ENCODE measurements around the gene WDFY4. TPM values are rescaled to one million over a fixed set of nuclear protein-coding genes. Genes with fewer than 3 reads are reported as not detected.
A peak's percentile ranks its signal among the peaks of the same experiment; 100 is the strongest.

WDFY4 gene
- total RNA-seq, 3 donors from 2014 or later: 0.53 to 3.9 (median 0.89) TPM

DNA sequence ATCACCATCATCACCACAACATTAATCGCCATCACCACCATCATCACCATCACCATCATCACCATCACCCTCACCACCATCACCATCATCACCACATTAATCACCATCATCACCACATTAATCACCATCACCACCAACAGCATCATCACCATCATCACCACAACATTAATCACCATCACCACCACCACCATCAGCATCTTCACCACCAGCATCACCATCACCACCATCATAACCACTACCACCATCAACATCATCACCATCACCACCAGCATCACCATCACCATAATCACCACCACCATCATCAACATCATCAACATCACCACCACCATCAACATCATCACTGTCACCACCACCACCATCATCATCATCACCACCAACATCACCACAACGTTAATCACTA is 124.6 kb downstream of the WDFY4 start:
- no peaks in the 10 kb centered on the region for H3K27me3 Mint-ChIP-seq (ENCODE audit: low read depth)
- no peak for ATAC-seq
- no peak overlapping the region for H3K4me3 Mint-ChIP-seq
- no peak for DNase-seq
- no peaks in the 10 kb centered on the region for H3K9me3 Mint-ChIP-seq
- H3K4me1 Mint-ChIP-seq (ENCODE audit: low read depth): peaks cover 14% of the 10 kb centered on the region
- no peaks in the 10 kb centered on the region for H3K36me3 Mint-ChIP-seq (ENCODE audit: insufficient read depth)

DNA sequence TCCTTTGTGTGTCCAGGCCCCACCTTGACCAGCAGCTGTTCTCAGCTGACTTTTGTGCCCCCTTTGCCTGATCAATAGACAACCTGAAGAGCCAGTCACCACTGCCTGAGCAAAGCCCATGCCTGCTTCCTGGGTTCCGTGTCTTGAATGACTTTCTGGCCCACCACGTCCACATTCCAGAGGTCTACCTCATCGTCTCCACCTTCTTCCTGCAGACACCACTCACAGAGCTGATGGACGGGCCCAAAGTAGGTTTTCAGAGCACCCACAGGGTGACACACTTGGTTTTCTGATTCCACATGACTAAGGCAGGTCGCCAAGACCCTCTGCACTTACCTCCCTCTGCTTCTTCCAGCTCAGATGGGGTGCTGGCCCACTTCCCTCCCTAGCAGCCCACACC is 126.8 kb downstream of the WDFY4 start:
- no peaks in the 10 kb centered on the region for H3K27me3 Mint-ChIP-seq (ENCODE audit: low read depth)
- no peak overlapping the region for H3K4me3 Mint-ChIP-seq
- no peaks in the 10 kb centered on the region for H3K36me3 Mint-ChIP-seq (ENCODE audit: insufficient read depth)
- DNase-seq (no peak), ATAC-seq (no peak)
- no peaks in the 10 kb centered on the region for H3K9me3 Mint-ChIP-seq
- no peaks in the 10 kb centered on the region for H3K4me1 Mint-ChIP-seq (ENCODE audit: low read depth)

DNA sequence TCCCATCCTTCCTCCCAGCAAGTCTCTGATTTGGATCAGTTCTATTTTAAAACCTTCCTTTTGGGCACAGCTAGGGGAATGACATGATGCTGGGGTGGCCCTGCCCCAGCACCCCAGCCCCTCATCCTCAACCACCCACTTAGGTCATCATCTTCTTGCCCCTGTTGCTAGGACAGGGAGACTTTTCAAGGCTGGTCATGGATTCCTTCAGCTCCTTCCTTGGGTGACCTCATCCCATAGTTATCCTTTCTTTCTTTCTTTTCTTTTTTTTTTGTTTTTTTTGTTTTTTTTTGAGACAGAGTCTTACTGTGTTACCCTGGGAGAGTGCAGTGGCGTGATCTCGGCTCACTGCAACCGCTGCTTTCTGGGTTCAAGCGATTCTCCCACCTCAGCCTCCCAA is 127.2 kb downstream of the WDFY4 start:
- no peak for ATAC-seq

DNA sequence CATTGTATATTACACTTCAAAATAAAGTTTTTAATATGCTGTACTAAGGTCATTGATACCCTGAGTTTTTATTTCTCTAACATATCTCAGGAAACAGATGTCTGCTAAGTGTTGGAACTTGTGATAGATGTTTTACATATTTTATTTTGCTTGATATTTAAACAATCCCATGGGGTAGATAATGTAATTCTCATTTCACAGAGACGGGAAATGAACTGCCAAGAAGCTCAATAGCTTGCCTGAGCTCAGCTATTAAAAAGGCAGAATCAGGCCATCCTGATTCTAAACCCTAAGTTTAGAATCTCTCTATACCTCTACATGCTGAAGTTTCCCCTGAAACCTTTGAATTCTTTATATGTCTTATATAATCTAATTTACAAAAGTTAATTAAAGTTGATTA is 128.6 kb downstream of the WDFY4 start:
- no peaks in the 10 kb centered on the region for H3K9me3 Mint-ChIP-seq
- no peaks in the 10 kb centered on the region for H3K36me3 Mint-ChIP-seq (ENCODE audit: insufficient read depth)
- H3K4me3 Mint-ChIP-seq: no peak overlapping the region
- DNase-seq (no peak), ATAC-seq (no peak)
- H3K27me3 Mint-ChIP-seq (ENCODE audit: low read depth): no peaks in the 10 kb centered on the region
- H3K4me1 Mint-ChIP-seq (ENCODE audit: low read depth): no peaks in the 10 kb centered on the region

More for the DNA sequence above, 127.2 kb downstream of the WDFY4 start:
- no peak for DNase-seq
- Mint-ChIP-seq H3K9me3 (no peaks in the 10 kb centered on the region), H3K4me3 (no peak overlapping the region), H3K27me3 (ENCODE audit: low read depth) (no peaks in the 10 kb centered on the region), H3K36me3 (ENCODE audit: insufficient read depth) (no peaks in the 10 kb centered on the region), H3K4me1 (ENCODE audit: low read depth) (no peaks in the 10 kb centered on the region)

DNA sequence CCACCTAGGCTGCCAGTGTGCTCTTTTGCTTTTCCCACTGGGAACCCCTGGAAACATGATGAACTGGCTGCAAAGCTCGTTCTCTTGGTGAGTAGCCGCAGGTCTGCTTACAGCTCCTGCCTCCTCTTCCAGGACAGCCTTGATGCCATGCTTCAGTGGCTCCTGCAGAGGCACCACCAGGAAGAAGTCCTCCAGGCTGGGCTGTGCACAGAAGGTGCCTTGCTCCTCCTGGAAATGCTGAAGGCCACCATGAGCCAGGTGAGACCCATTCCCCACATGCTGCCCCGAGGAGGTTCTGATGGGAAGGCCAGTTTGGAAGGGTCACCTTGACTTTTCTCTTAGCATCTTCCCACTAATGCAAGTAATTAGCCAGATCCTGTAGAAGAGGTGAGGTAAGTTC is 129.2 kb downstream of the WDFY4 start:
- Mint-ChIP-seq H3K36me3 (ENCODE audit: insufficient read depth) (no peaks in the 10 kb centered on the region), H3K27me3 (ENCODE audit: low read depth) (no peaks in the 10 kb centered on the region), H3K9me3 (no peaks in the 10 kb centered on the region), H3K4me3 (no peak overlapping the region), H3K4me1 (ENCODE audit: low read depth) (no peaks in the 10 kb centered on the region)
- no peak for DNase-seq
- no peak for ATAC-seq

DNA sequence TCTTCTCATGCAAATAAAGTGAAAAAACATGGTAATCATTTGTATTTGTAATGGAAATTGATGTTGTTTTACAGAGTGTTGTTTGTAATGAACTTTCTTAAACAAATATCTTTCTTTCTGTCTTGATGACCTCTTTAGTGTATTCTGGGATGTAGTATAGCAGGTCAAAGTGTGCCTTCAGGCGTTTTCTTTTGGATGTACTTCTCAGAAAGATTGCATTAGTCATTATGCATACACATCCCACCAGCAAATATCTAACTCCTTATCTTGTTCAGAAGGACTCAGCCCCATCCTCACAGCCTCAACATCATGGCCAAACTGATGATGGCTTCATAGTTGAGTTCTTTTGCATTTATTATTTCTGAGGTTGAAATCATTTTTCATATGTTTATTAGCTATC is 130.3 kb downstream of the WDFY4 start:
- no peaks in the 10 kb centered on the region for H3K4me1 Mint-ChIP-seq (ENCODE audit: low read depth)
- DNase-seq (no peak), ATAC-seq (no peak)
- no peaks in the 10 kb centered on the region for H3K27me3 Mint-ChIP-seq (ENCODE audit: low read depth)
- no peaks in the 10 kb centered on the region for H3K36me3 Mint-ChIP-seq (ENCODE audit: insufficient read depth)
- H3K4me3 Mint-ChIP-seq: no peak overlapping the region
- no peaks in the 10 kb centered on the region for H3K9me3 Mint-ChIP-seq

DNA sequence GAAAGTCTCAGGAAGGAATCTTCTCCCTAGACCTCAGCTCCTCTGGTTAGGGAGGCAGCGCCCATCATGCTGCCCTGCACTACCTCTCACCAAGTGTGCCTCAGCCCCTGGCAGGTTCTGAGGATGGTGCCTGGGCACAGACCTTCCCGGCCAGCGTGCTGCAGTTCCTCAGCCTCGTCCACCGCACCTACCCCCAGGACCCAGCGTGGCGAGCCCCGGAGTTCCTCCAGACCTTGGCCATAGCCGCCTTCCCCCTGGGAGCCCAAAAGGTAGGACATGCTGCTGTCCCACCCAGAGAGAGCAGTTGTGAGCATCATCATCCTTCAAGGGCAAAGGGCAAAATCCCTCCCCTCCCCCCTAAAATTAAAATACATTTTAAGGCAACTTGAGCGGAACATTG is 132.5 kb downstream of the WDFY4 start:
- no peaks in the 10 kb centered on the region for H3K4me1 Mint-ChIP-seq (ENCODE audit: low read depth)
- no peaks in the 10 kb centered on the region for H3K27me3 Mint-ChIP-seq (ENCODE audit: low read depth)
- H3K4me3 Mint-ChIP-seq: no peak overlapping the region
- no peaks in the 10 kb centered on the region for H3K9me3 Mint-ChIP-seq
- no peak for DNase-seq
- ATAC-seq: no peak
- H3K36me3 Mint-ChIP-seq (ENCODE audit: insufficient read depth): no peaks in the 10 kb centered on the region

DNA sequence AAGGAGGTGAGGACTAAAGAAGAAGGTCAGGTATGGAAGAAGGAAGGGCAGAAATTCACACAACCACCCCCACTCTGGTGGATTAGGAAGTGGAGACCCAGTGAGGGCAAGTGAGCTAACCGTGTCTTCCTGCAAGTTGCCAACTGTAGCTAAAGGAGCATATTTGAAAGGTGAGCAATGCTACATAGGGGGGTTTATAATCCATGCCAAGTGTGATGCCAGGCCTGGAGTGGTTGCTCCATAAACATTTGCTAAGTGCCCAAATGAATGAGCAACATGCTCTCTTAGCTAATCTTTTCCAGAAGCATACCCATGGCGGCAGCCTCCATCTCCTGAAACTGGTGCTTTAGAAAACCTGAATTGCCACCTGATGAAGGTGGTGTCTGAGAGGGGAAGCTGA is 133.4 kb downstream of the WDFY4 start:
- no peaks in the 10 kb centered on the region for H3K9me3 Mint-ChIP-seq
- no peaks in the 10 kb centered on the region for H3K27me3 Mint-ChIP-seq (ENCODE audit: low read depth)
- H3K4me3 Mint-ChIP-seq: no peak overlapping the region
- H3K36me3 Mint-ChIP-seq (ENCODE audit: insufficient read depth): no peaks in the 10 kb centered on the region
- no peaks in the 10 kb centered on the region for H3K4me1 Mint-ChIP-seq (ENCODE audit: low read depth)
- ATAC-seq (no peak), DNase-seq (no peak)

DNA sequence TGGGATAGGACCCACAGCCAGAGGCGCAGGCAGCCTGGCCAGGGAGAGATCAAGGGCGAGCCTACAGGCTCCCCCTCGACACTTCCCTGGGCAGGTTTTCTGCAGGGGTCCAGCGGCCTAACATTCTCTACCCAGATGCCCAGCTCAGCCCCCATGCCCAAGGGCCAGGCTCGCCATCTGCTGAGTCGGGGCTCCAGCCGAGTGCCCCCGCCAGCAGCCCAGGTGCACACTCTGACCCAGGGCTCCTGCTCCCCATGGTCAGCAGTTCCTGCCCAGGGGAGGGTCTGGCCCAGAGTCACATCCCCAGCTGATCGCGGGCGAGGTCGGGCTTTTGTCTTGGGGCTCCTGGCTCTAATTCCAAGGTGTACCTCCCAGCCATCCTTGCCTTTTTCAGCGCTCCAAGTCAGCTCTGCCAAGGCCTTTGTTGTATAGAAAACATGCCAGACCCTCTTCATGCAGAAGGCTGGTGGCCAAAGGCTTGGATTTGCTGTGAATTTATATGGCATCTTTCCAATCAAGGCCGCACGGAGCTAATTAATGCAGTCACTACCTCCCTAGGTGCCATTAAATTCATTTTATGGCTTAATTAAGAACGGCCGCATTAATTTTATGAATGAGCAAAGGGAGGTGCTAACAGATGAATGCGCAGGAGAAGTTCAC is 134.3 kb downstream of the WDFY4 start:
- ATAC-seq (no peak), DNase-seq (no peak)
- no peaks in the 10 kb centered on the region for H3K36me3 Mint-ChIP-seq (ENCODE audit: insufficient read depth)
- no peak overlapping the region for H3K4me3 Mint-ChIP-seq
- no peaks in the 10 kb centered on the region for H3K27me3 Mint-ChIP-seq (ENCODE audit: low read depth)
- no peaks in the 10 kb centered on the region for H3K4me1 Mint-ChIP-seq (ENCODE audit: low read depth)
- no peaks in the 10 kb centered on the region for H3K9me3 Mint-ChIP-seq

DNA sequence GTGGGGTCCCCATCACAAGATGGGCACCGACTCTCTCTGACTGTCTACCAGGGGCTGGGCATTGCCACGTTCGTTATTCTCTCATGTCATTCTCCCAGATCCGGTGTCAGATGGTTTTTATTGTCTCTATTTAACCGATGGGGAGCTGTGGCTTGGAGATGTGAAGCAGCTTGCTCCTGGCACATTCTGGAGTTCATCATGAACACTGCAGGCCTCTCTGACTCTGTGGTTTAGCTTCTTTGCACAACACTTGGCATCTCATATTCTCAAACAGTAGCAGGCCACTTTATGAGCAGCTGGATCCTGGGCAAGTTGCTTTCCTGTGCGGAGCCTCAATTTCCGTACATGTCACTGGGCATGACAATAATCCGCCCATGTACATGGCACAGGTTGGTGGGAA is 135.1 kb downstream of the WDFY4 start:
- no peak overlapping the region for H3K4me3 Mint-ChIP-seq
- H3K4me1 Mint-ChIP-seq (ENCODE audit: low read depth): no peaks in the 10 kb centered on the region
- no peaks in the 10 kb centered on the region for H3K27me3 Mint-ChIP-seq (ENCODE audit: low read depth)
- no peak for ATAC-seq
- H3K9me3 Mint-ChIP-seq: no peaks in the 10 kb centered on the region
- no peaks in the 10 kb centered on the region for H3K36me3 Mint-ChIP-seq (ENCODE audit: insufficient read depth)
- no peak for DNase-seq

DNA sequence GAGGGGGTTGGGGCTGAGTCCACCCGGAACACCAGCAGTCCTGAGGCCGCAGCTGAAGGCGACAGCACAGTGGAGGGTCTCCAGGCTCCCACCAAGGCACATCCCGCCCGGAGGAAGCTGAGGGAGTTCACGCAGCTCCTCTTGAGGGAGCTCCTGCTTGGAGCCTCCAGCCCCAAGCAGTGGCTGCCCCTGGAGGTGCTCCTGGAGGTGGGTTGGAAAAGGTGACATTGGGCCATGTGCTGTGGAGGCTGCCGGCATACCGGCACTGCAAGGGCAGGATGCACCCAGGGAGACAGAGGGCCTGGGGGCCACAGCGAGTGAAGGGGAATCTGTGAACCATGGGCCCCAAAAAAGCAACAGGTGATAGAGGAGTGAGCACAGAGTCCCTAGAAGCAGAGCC is 135.6 kb downstream of the WDFY4 start:
- Mint-ChIP-seq H3K9me3 (no peaks in the 10 kb centered on the region), H3K27me3 (ENCODE audit: low read depth) (no peaks in the 10 kb centered on the region), H3K4me3 (no peak overlapping the region), H3K4me1 (ENCODE audit: low read depth) (no peaks in the 10 kb centered on the region), H3K36me3 (ENCODE audit: insufficient read depth) (no peaks in the 10 kb centered on the region)
- DNase-seq: no peak
- ATAC-seq: no peak

DNA sequence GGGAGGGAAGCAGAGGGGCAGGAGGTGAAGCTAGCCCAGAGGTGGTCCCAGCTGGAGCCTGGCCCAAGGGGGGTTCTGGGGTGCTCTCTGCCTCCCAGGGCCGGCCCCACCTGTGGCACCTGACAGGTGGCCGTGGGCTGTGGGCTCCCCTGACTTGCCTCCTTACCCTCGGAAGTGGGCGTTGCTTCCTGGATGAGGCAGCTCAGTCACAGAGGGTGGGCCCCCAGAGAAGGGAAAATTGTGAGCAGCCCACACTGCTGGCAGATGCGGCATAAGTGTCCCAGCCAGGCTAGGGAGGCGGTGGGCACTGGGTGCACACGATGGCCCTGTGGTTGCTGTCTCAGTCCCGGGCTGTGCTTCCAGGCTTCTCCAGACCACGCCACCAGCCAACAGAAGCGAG is 136.0 kb downstream of the WDFY4 start:
- H3K36me3 Mint-ChIP-seq (ENCODE audit: insufficient read depth): no peaks in the 10 kb centered on the region
- ATAC-seq (peak in 1 of 2 donors; percentile 29), DNase-seq (no peak)
- no peaks in the 10 kb centered on the region for H3K4me1 Mint-ChIP-seq (ENCODE audit: low read depth)
- no peak overlapping the region for H3K4me3 Mint-ChIP-seq
- no peaks in the 10 kb centered on the region for H3K9me3 Mint-ChIP-seq
- H3K27me3 Mint-ChIP-seq (ENCODE audit: low read depth): no peaks in the 10 kb centered on the region

DNA sequence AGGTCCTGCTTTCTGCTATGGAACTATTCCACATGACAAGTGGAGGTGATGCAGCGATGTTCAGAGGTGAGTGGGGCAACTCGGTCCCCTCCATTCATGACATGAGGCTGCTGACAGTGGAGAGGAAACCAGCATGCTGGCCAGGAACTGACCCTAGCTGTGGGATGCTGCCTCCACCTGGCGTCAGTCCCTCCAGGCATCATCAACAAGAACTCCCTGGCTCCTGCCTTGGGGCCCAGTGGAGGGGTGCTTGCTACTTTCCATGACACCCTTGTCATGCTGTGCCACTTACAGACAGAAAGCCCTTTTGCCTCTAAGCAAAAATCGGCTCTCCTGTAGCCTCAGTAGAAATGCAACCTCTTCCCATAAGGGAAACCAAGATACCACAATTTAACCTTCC is 136.4 kb downstream of the WDFY4 start:
- Mint-ChIP-seq H3K9me3 (no peaks in the 10 kb centered on the region), H3K4me1 (ENCODE audit: low read depth) (no peaks in the 10 kb centered on the region), H3K36me3 (ENCODE audit: insufficient read depth) (no peaks in the 10 kb centered on the region), H3K27me3 (ENCODE audit: low read depth) (no peaks in the 10 kb centered on the region), H3K4me3 (no peak overlapping the region)
- no peak for ATAC-seq
- DNase-seq: no peak

DNA sequence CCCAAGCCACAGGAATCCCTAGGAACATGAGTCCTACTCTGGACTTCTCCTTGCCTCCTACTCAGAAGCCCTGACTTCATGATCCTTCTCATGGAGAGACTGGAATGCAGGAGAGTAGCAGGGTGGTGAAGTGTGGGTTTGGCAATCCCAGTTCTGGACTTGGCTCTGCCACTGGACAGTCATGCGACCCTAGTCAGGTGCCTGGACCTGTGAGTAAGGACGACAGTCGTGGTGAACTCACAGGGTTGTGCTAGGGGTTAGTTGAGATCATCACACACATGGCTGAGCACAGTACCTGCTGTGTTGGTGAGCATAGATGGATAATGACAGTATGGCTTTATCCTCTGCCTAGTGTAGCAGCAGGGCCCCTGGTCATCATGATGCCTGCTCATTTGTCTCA is 137.0 kb downstream of the WDFY4 start:
- ATAC-seq: no peak
- H3K4me3 Mint-ChIP-seq: no peak overlapping the region
- no peaks in the 10 kb centered on the region for H3K9me3 Mint-ChIP-seq
- DNase-seq: no peak
- no peaks in the 10 kb centered on the region for H3K36me3 Mint-ChIP-seq (ENCODE audit: insufficient read depth)
- H3K4me1 Mint-ChIP-seq (ENCODE audit: low read depth): no peaks in the 10 kb centered on the region
- no peaks in the 10 kb centered on the region for H3K27me3 Mint-ChIP-seq (ENCODE audit: low read depth)

DNA sequence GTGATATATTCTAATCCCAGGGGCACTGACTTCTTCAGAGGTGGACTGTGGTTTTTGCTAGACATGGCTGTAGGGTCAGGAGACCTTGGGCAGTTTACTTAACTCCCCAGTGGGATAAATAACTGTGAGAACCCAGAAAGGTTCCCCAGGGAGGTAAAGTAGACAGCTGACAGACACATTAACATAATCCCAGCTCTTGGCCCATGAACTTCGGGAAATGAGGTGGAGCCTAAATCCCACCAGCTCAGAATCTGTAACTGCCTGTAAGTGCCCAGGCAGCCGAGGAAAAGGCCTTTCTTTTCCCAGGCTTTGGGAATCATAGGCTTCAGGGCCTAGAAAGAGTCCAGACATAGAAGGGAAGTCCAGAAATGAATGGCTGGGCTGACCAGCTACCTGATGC is 149.0 kb downstream of the WDFY4 start:
- Mint-ChIP-seq H3K27me3 (ENCODE audit: low read depth) (no peaks in the 10 kb centered on the region), H3K4me3 (no peak overlapping the region), H3K36me3 (ENCODE audit: insufficient read depth) (no peaks in the 10 kb centered on the region), H3K4me1 (ENCODE audit: low read depth) (no peaks in the 10 kb centered on the region), H3K9me3 (no peaks in the 10 kb centered on the region)
- ATAC-seq: no peak
- DNase-seq: no peak

Data from activated T-cell treated with anti-CD3 and anti-CD28 coated beads, Interleukin-2, amount 50 U/mL, for 4 hours (primary cell).